OCI-LY3 (cell line): ENCODE data around the gene PRMT3.
A peak's percentile ranks its signal among the peaks of the same experiment; 100 is the strongest.
"Not testable (repeated sequence)": the region's sequence is repeated elsewhere in the genome, so short reads cannot be mapped to it uniquely, and the experiment has no call there.

Experiments used
- H2AFZ ChIP-seq: fragments of 200-600, 300-600 bp; shearing (Covaris generic); 2 replicates; pipeline ENCODE4 v1.6.0; 2014; ENCODE audit warnings: antibody characterized with exemption, low read depth, low read length
- H3K27ac ChIP-seq: fragments of 200-600, 300-600 bp; sonication (generic); 2 replicates; pipeline ENCODE4 v1.5.1; 2014; ENCODE audit warnings: mild to moderate bottlenecking, low read length, moderate library complexity, mixed read lengths
- H3K27me3 ChIP-seq: fragments of 200-600, 300-600 bp; sonication (generic); 2 replicates; pipeline ENCODE4 v1.6.1; 2014; ENCODE audit warnings: low read depth, low read length, mixed read lengths
- H3K36me3 ChIP-seq: fragments of 200-600, 300-600 bp; sonication (generic); replicated peaks from 2 replicates; pipeline ENCODE3; 2014; ENCODE audit warnings: low read depth, low read length, mixed read lengths
- H3K4me1 ChIP-seq: fragments of 300-600, 200-600 bp; sonication (generic); 2 replicates; pipeline ENCODE4 v1.6.1; 2014; ENCODE audit warnings: low read length, mixed read lengths
- H3K4me2 ChIP-seq: fragments of 200-600, 300-600 bp; sonication (generic); 2 replicates; pipeline ENCODE4 v1.6.1; 2014; ENCODE audit warnings: low read length, mixed read lengths
- H3K4me3 ChIP-seq: fragments of 300-600, 200-600 bp; sonication (generic); 2 replicates; pipeline ENCODE4 v1.5.1; 2014; ENCODE audit warnings: antibody characterized with exemption, mild to moderate bottlenecking, low read length, moderate library complexity
- H3K79me2 ChIP-seq: fragments of 300-600, 200-600 bp; shearing (Covaris generic); 2 replicates; pipeline ENCODE4 v1.6.1; 2014; ENCODE audit warnings: mild to moderate bottlenecking, low read length, mixed read lengths
- H3K9ac ChIP-seq: fragments of 300-600, 200-600 bp; shearing (Covaris generic); 2 replicates; pipeline ENCODE4 v1.6.0; 2014; ENCODE audit warnings: mild to moderate bottlenecking, low read length, moderate library complexity
- H3K9me3 ChIP-seq: fragments of 200-600, 300-600 bp; shearing (Covaris generic); 2 replicates; pipeline ENCODE4 v1.6.1; 2014; ENCODE audit warnings: low read length, mixed read lengths; ENCODE audit not compliant: insufficient read depth
- H4K20me1 ChIP-seq: fragments of 200-600, 300-600 bp; sonication (generic); 2 replicates; pipeline ENCODE4 v1.6.1; 2016; ENCODE audit warnings: low read length, mixed read lengths; ENCODE audit not compliant: insufficient read depth
- EZH2phosphoT487 ChIP-seq: fragments of 200-600 bp; shearing (Covaris generic); IDR thresholded peaks from 2 replicates; pipeline ENCODE4 v1.6.1; 2018; ENCODE audit warnings: antibody characterized with exemption, mixed run types, low read depth
- TF ChIP-seq, protein P1 (sequence below): fragments of 200-600, 300-600 bp; sonication (generic); IDR thresholded peaks from 2 replicates; pipeline ENCODE4 v1.5.1; 2014; ENCODE audit warnings: antibody characterized with exemption, low read length, low read depth

Gene PRMT3

GRCh38 chr11:20376162-20376730, 11.3 kb upstream of the PRMT3 start:
- H2AFZ ChIP-seq: no peak overlapping the region

DNA sequence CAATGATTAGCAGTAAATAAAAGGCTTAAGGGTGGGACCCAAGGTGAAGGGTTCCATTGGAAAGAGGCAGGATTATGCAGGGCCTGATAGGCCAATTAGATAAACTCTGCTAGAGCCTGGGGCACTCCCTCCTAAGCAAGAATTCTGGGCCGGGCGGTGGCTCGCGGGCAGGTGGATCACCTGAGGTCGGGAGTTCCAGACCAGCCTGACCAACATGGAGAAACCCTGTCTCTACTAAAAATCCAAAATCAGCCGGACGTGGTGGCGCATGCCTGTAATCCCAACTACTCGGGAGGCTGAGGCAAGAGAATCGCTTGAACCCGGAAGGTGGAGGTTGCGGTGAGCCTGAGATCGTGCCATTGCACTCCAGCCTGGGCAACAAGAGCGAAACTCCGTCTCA, 1.5 kb upstream of the PRMT3 start:
- not testable (repeated sequence) for H3K4me2 ChIP-seq, H2AFZ ChIP-seq, H3K4me1 ChIP-seq, H3K36me3 ChIP-seq, H4K20me1 ChIP-seq, H3K27ac ChIP-seq, H3K9me3 ChIP-seq, H3K9ac ChIP-seq, H3K27me3 ChIP-seq
- H3K79me2 ChIP-seq: peaks cover 36% of the 10 kb centered on the region
- peak overlapping the region; percentile 94; the same call in 1 of the 2 replicates for H3K4me3 ChIP-seq

More at GRCh38 chr11:20376162-20376730, 11.3 kb upstream of the PRMT3 start:
- H3K9ac ChIP-seq: no peak overlapping the region
- no peaks in the 10 kb centered on the region for H3K27me3 ChIP-seq
- H3K79me2 ChIP-seq: no peaks in the 10 kb centered on the region
- no peak overlapping the region for H3K4me3 ChIP-seq
- no peak overlapping the region for H3K4me2 ChIP-seq
- H3K9me3 ChIP-seq: no peaks in the 10 kb centered on the region
- H3K4me1 ChIP-seq: no peaks in the 10 kb centered on the region
- no peaks in the 10 kb centered on the region for H4K20me1 ChIP-seq
- TF ChIP-seq, protein P1, sequence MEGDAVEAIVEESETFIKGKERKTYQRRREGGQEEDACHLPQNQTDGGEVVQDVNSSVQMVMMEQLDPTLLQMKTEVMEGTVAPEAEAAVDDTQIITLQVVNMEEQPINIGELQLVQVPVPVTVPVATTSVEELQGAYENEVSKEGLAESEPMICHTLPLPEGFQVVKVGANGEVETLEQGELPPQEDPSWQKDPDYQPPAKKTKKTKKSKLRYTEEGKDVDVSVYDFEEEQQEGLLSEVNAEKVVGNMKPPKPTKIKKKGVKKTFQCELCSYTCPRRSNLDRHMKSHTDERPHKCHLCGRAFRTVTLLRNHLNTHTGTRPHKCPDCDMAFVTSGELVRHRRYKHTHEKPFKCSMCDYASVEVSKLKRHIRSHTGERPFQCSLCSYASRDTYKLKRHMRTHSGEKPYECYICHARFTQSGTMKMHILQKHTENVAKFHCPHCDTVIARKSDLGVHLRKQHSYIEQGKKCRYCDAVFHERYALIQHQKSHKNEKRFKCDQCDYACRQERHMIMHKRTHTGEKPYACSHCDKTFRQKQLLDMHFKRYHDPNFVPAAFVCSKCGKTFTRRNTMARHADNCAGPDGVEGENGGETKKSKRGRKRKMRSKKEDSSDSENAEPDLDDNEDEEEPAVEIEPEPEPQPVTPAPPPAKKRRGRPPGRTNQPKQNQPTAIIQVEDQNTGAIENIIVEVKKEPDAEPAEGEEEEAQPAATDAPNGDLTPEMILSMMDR: no peak
- no peak for TF ChIP-seq EZH2phosphoT487
- no peaks in the 10 kb centered on the region for H3K36me3 ChIP-seq
- no peak overlapping the region for H3K27ac ChIP-seq

DNA sequence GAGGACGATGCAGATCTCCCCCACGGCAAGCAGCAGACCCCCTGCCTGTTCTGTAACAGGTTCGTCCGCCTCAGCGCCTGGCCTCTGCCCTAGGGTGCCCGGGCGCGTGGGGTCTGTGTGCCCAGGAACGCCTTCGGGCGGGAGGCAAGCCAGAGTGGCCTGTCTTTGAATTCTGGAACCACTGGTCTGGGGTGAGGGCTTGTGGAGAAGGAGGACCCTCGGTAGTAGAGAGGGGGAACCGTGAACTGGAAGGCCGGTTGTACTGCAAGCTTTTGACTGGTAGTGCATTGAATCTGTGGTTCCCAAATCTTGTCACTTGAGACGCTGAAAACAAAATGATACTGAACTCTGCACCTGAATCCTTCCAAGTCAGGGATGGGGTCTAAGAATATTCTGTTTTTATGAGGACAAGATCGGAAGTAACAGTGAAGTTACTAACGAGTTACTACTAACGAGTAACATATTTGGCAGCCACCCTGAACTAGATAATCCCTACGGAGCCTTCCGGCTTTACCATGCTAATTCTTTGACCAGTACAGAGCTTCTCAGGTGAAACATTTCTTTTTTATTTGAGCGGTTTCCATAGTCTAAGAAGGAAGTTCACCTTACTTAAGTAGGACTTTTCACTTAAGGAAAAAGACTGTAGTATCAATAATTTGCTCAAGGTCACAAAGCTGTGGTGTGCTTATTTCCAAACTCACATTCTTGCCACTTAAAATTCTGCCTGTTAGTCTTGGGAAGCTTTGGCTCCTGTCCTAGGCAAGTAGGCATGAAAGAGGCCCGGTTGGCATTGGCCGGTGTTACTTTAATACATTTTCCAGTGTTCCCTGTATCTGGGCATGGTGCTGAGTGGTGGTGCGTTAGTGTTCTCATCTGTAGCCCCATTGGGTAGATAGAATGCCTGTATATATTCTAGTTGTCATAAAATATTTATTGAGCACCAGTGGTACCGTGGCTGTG, 860 bp downstream of the PRMT3 start:
- H4K20me1 ChIP-seq: no peaks in the 10 kb centered on the region
- H3K9ac ChIP-seq: peak overlapping the region; percentile 92
- no peaks in the 10 kb centered on the region for H3K9me3 ChIP-seq
- no peak for TF ChIP-seq EZH2phosphoT487
- TF ChIP-seq, protein P1: no peak
- H3K4me1 ChIP-seq: peaks cover 7% of the 10 kb centered on the region
- peaks cover 36% of the 10 kb centered on the region for H3K79me2 ChIP-seq
- H3K4me2 ChIP-seq: peak overlapping the region; percentile 93
- no peaks in the 10 kb centered on the region for H3K27me3 ChIP-seq
- H2AFZ ChIP-seq: peak overlapping the region; percentile 2; the same call in 1 of the 2 replicates
- peaks cover 19% of the 10 kb centered on the region for H3K36me3 ChIP-seq
- H3K27ac ChIP-seq: peak overlapping the region; percentile 64
- peak overlapping the region; percentile 94 for H3K4me3 ChIP-seq

GRCh38 chr11:20397281-20397680, 9.8 kb downstream of the PRMT3 start:
- Histone ChIP-seq H3K36me3 (peaks cover 35% of the 10 kb centered on the region), H3K4me2 (no peak overlapping the region), H3K4me3 (no peak overlapping the region), H3K27me3 (no peaks in the 10 kb centered on the region), H3K79me2 (peaks cover 7% of the 10 kb centered on the region), H3K4me1 (no peaks in the 10 kb centered on the region), H4K20me1 (no peaks in the 10 kb centered on the region), H3K27ac (no peak overlapping the region), H2AFZ (no peak overlapping the region), H3K9ac (no peak overlapping the region), H3K9me3 (no peaks in the 10 kb centered on the region)
- TF ChIP-seq, protein P1: peak; percentile 61
- TF ChIP-seq EZH2phosphoT487: no peak
